ENCODE data around the gene TSHR. TPM values are rescaled to one million over a fixed set of nuclear protein-coding genes. Genes with fewer than 3 reads are reported as not detected.
"Not testable (repeated sequence)": the region's sequence is repeated elsewhere in the genome, so short reads cannot be mapped to it uniquely, and the experiment has no call there.

TSHR gene
- total RNA-seq, 2 donors from 2014 or later = 0.63 TPM; not detected in 1

DNA sequence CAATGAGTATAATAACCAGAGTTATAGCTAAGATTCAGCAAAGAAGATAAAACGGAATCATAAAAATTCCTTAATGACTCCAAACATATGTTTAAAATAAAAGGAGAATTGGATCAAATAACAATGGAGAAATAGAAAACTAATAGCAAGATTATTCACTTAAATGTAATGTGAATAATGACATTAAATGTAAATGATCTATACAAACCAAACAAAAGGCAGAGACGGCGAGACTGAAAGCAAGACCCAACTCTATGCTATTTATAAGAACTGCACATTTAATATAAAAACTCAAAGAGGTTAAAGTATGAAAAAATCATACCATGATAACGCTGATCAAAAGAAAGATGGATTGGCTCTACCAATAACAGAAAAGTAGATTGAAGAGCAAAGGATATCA lies 3.9 kb upstream of the TSHR start:
- no peak for DNase-seq (ENCODE audit: low spot score)
- Histone ChIP-seq H3K4me3 (no peak overlapping the region), H3K27me3 (replicated peaks; ENCODE audit: insufficient read depth) (no peaks in the 10 kb centered on the region), H3K36me3 (no peaks in the 10 kb centered on the region), H3K4me1 (ENCODE audit: control insufficient read depth in 1 of 2, low read depth in 2 of 2) (peaks cover 3 to 4% of the 10 kb centered on the region in 2 donors), H3K9me3 (no peaks in the 10 kb centered on the region), H3K27ac (no peak overlapping the region)
- ATAC-seq (ENCODE audit: insufficient number of reproducible peaks, low FRiP score, low read depth) = no peak
- TF ChIP-seq, protein P1, sequence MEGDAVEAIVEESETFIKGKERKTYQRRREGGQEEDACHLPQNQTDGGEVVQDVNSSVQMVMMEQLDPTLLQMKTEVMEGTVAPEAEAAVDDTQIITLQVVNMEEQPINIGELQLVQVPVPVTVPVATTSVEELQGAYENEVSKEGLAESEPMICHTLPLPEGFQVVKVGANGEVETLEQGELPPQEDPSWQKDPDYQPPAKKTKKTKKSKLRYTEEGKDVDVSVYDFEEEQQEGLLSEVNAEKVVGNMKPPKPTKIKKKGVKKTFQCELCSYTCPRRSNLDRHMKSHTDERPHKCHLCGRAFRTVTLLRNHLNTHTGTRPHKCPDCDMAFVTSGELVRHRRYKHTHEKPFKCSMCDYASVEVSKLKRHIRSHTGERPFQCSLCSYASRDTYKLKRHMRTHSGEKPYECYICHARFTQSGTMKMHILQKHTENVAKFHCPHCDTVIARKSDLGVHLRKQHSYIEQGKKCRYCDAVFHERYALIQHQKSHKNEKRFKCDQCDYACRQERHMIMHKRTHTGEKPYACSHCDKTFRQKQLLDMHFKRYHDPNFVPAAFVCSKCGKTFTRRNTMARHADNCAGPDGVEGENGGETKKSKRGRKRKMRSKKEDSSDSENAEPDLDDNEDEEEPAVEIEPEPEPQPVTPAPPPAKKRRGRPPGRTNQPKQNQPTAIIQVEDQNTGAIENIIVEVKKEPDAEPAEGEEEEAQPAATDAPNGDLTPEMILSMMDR (IDR thresholded peaks at IDR 0.05) = no peak

DNA sequence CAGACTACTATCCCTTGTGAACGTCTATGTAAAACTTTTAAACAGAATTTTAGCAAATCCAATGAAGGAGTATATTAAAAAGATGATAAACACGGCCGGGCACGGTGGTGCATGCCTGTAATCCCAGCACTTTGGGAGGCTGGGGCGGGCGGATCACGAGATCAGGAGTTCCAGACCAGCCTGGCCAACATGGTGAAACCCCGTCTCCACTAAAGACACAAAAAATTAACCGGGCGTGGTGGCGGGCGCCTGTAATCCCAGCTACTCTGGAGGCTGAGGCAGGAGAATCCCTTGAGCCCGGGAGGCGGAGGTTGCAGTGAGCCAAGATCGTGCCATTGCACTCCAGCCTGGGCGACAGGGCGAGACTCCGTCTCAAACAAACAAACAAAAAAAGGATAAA lies 2.2 kb upstream of the TSHR start:
- not testable (repeated sequence) for H3K4me1 ChIP-seq (ENCODE audit: control insufficient read depth in 1 of 2, low read depth in 2 of 2); ATAC-seq (ENCODE audit: insufficient number of reproducible peaks, low FRiP score, low read depth); H3K9me3 ChIP-seq; H3K36me3 ChIP-seq; H3K27ac ChIP-seq; H3K4me3 ChIP-seq; DNase-seq (ENCODE audit: low spot score); H3K27me3 ChIP-seq (replicated peaks; ENCODE audit: insufficient read depth)

DNA sequence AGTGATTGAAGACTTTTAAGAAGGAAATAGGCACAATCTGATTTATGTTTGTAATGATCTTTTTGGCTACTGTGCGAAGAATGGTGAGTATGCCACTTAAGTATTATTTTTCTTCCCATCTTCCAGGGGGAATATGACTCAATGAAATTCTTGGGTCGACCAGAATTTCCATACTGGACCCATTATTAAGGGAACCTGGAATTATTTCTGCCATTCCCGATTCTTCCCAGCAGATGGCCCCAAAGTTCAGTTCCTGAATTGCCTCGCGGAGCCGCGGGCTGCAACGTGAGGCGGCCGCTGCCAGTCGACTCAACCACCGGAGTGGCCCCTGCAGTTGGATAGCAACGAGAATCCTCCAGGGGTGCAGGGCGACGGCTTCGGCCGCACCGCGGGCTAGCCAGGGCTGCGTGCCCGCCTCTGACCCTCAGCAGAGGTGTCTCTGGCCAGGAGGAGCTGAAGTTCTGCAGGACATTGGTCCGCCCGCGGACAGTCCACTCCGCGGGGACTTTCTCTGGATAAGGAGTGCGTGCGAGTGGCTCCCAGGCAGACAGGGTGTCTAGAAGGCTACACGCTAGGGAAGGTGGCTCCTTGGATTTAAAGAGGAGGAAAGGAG lies 628 bp upstream of the TSHR start:
- Histone ChIP-seq H3K9me3 (no peaks in the 10 kb centered on the region), H3K27ac (no peak overlapping the region), H3K27me3 (replicated peaks; ENCODE audit: insufficient read depth) (no peaks in the 10 kb centered on the region), H3K36me3 (no peaks in the 10 kb centered on the region), H3K4me1 (ENCODE audit: control insufficient read depth in 1 of 2, low read depth in 2 of 2) (peaks cover 3 to 4% of the 10 kb centered on the region in 2 donors), H3K4me3 (peak overlapping the region; percentile 90)
- ATAC-seq (ENCODE audit: insufficient number of reproducible peaks, low FRiP score, low read depth) (no peak), DNase-seq (ENCODE audit: low spot score) (peak; percentile 37)
- TF ChIP-seq, protein P1 (IDR thresholded peaks at IDR 0.05) = peak; percentile 86

DNA sequence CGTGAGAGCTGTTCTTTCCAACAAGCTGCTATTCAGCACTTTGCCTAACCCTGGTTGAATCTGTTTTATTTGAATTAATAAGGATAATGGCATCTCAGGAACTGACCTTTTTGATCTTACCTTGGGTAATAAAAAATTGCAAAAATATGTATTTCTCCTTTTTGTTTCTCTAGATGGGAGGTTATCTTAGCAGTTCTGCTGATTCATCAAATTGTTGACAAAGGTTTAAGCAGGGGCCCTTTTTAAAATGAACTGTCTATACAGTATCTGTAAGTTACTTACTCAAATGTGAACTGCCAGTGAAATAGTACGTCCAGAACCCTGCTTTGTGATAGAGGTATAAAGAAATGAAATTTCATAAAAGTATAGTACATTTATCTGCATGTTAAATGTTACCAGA lies 681 bp downstream of the TSHR start:
- H3K36me3 ChIP-seq = no peaks in the 10 kb centered on the region
- no peak overlapping the region for H3K4me3 ChIP-seq
- peaks cover 3 to 4% of the 10 kb centered on the region in 2 donors for H3K4me1 ChIP-seq (ENCODE audit: control insufficient read depth in 1 of 2, low read depth in 2 of 2)
- TF ChIP-seq, protein P1 (IDR thresholded peaks at IDR 0.05) = no peak
- H3K27me3 ChIP-seq (replicated peaks; ENCODE audit: insufficient read depth) = no peaks in the 10 kb centered on the region
- DNase-seq (ENCODE audit: low spot score) (no peak), ATAC-seq (ENCODE audit: insufficient number of reproducible peaks, low FRiP score, low read depth) (no peak)
- no peak overlapping the region for H3K27ac ChIP-seq
- H3K9me3 ChIP-seq = no peaks in the 10 kb centered on the region

DNA sequence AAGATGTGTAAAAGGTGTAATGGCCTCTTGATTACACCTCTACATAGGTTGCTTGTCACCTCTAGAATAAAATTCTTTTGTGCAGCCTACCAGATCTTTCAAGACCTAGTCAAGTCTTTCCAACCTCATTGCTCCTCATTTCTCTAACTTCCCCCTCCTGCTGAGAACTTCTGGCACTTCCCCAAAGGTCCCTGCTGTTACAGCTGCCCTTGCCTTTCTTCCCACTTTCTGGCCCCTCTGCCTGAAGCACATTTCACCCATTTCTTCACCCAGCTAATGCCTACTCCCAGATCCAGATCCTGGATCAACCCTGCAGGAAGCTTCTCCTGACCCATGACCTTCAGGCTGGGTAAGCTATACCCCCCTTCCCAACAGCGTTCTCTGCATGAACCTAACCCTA lies 1.5 kb downstream of the TSHR start:
- no peaks in the 10 kb centered on the region for H3K36me3 ChIP-seq
- H3K27me3 ChIP-seq (replicated peaks; ENCODE audit: insufficient read depth) = no peaks in the 10 kb centered on the region
- H3K4me1 ChIP-seq (ENCODE audit: control insufficient read depth in 1 of 2, low read depth in 2 of 2) = peaks cover 3 to 4% of the 10 kb centered on the region in 2 donors
- no peaks in the 10 kb centered on the region for H3K9me3 ChIP-seq
- TF ChIP-seq, protein P1 (IDR thresholded peaks at IDR 0.05) = no peak
- H3K27ac ChIP-seq = no peak overlapping the region
- ATAC-seq (ENCODE audit: insufficient number of reproducible peaks, low FRiP score, low read depth) (no peak), DNase-seq (ENCODE audit: low spot score) (no peak)
- no peak overlapping the region for H3K4me3 ChIP-seq

DNA sequence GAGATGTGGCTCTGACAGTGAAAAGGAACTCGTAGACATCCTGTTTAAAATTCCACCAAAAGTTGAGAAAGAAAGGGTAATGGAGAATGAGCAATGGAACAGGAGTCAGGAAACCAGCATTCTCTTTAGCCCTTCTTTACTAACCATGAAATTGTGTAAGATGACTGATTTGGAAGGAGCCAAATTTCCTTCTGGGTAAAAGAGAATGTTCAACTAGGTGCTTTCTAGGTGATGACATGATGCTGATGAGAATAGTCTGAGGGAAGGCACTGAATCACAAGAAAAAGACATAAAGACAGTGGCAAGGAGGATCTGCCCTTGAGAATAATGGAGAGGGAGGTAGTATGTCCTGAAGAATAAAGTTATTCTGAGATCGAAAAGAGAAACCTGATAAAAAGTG lies 2.2 kb downstream of the TSHR start:
- H3K36me3 ChIP-seq = no peaks in the 10 kb centered on the region
- H3K27ac ChIP-seq = no peak overlapping the region
- no peaks in the 10 kb centered on the region for H3K27me3 ChIP-seq (replicated peaks; ENCODE audit: insufficient read depth)
- peaks cover 3 to 4% of the 10 kb centered on the region in 2 donors for H3K4me1 ChIP-seq (ENCODE audit: control insufficient read depth in 1 of 2, low read depth in 2 of 2)
- no peaks in the 10 kb centered on the region for H3K9me3 ChIP-seq
- no peak for ATAC-seq (ENCODE audit: insufficient number of reproducible peaks, low FRiP score, low read depth)
- no peak overlapping the region for H3K4me3 ChIP-seq
- no peak for DNase-seq (ENCODE audit: low spot score)
- TF ChIP-seq, protein P1 (IDR thresholded peaks at IDR 0.05) = no peak

Data from thoracic aorta (tissue), 2 donors.